Naive thymus-derived CD8-positive, alpha-beta T cell (primary cell): ENCODE data around the gene ADGRD1. TPM values are rescaled to one million over a fixed set of nuclear protein-coding genes. Genes with fewer than 3 reads are reported as not detected.

Experiments used
- ATAC-seq, 2 donors: fragments of 150-1000 bp; cut with Tn5 transposase in 1 of 2; sonication (Bioruptor Pico), chemical (Tn5 transposase) in 1 of 2; 1 replicate in 1 of 2; 2 replicates in 1 of 2; pipeline ENCODE4 v1.10.0; 2021; ENCODE audit warnings: mild to moderate bottlenecking in 2 of 2, moderate library complexity in 2 of 2
- POLR2A ChIA-PET: fragments of 350-600 bp; sonication (Branson Sonifier 250); formaldehyde crosslinking; loops from one replicate; lab custom pipeline; 2021; ENCODE audit warnings: antibody characterized with exemption; lab: Charles Lee
- DNase-seq, 10 donors: peaks; one replicate each; pipeline versions ENCODE4 v3.0.0 to v3.0.0-alpha.2; 2020 to 2022
- H3K27ac Mint-ChIP-seq, 10 donors: one replicate each; pipeline ENCODE4 v1.8.0; 2020 to 2022; ENCODE audit warnings: mild to moderate bottlenecking in 10 of 10, mixed read lengths in 10 of 10, moderate library complexity in 4 of 10, inconsistent platforms in 1 of 10
- H3K27me3 Mint-ChIP-seq, 5 donors: one replicate each; pipeline ENCODE4 v1.8.0; 2021 to 2022; ENCODE audit warnings: mixed read lengths in 5 of 5
- H3K36me3 Mint-ChIP-seq, 3 donors: one replicate each; pipeline ENCODE4 v1.8.0; 2020 to 2022; ENCODE audit warnings: mixed read lengths in 3 of 3, mild to moderate bottlenecking in 2 of 3, inconsistent platforms in 1 of 3
- H3K4me1 Mint-ChIP-seq, 4 donors: one replicate each; pipeline ENCODE4 v1.8.0; 2021 to 2022; ENCODE audit warnings: mixed read lengths in 4 of 4
- H3K4me3 Mint-ChIP-seq, 10 donors: one replicate each; pipeline ENCODE4 v1.8.0; 2020 to 2022; ENCODE audit warnings: mild to moderate bottlenecking in 10 of 10, mixed read lengths in 10 of 10, moderate library complexity in 6 of 10, inconsistent platforms in 1 of 10
- H3K9me3 Mint-ChIP-seq, 9 donors: one replicate each; pipeline ENCODE4 v1.8.0; 2020 to 2022; ENCODE audit warnings: mixed read lengths in 9 of 9, mild to moderate bottlenecking in 3 of 9, inconsistent platforms in 1 of 9, moderate library complexity in 1 of 9
- polyA plus RNA-seq, 3 donors: library from polyadenylated mRNA; unstranded; fragments of 300-500 nt; fragmentation: Illumina TruSeq; gene quantifications; one replicate each; pipeline ENCODE4 v1.2.3, GENCODE V29; 2021
- total RNA-seq, 8 experiments: library from RNA in 2 of 8; stranded (reverse) in 2 of 8; gene quantifications; one replicate each; pipeline ENCODE4 v1.2.3 and lab custom pipeline; 2021 to 2026

ADGRD1 gene
- total and polyA plus RNA-seq, 5 experiments from 2014 or later: 0.20 to 0.36 (median 0.34) TPM; not detected in 2

- Mint-ChIP-seq H3K36me3 (no peaks in the 10 kb centered on the region), H3K27ac (peak overlapping the region in 1 of 10 donors; percentile 19), H3K4me1 (peaks cover 0 to 1% (median 0%) of the 10 kb centered on the region in 4 donors), H3K9me3 (no peaks in the 10 kb centered on the region), H3K4me3 (no peak overlapping the region), H3K27me3 (peaks cover 0 to 17% (median 6%) of the 10 kb centered on the region in 5 donors)
- ATAC-seq (no peak), DNase-seq (no peak)
- POLR2A ChIA-PET: no interaction called here
These were observed 75.1 kb downstream of the ADGRD1 start for GRCh38 chr12:131028587-131029338.

GRCh38 chr12:131030472-131031328, 77.0 kb downstream of the ADGRD1 start:
- ATAC-seq (no peak), DNase-seq (no peak)
- Mint-ChIP-seq H3K4me3 (no peak overlapping the region), H3K27me3 (peaks cover 0 to 17% (median 6%) of the 10 kb centered on the region in 5 donors), H3K9me3 (no peaks in the 10 kb centered on the region), H3K36me3 (no peaks in the 10 kb centered on the region), H3K27ac (no peak overlapping the region), H3K4me1 (peaks cover 0 to 5% (median 1%) of the 10 kb centered on the region in 4 donors)
- POLR2A ChIA-PET: no interaction called here

- DNase-seq (no peak), ATAC-seq (no peak)
- Mint-ChIP-seq H3K27me3 (peaks cover 0 to 17% (median 6%) of the 10 kb centered on the region in 5 donors), H3K27ac (no peak overlapping the region), H3K9me3 (no peaks in the 10 kb centered on the region), H3K36me3 (no peaks in the 10 kb centered on the region), H3K4me3 (no peak overlapping the region), H3K4me1 (peaks cover 0 to 5% (median 1%) of the 10 kb centered on the region in 4 donors)
- POLR2A ChIA-PET: no interaction called here
These were observed 78.5 kb downstream of the ADGRD1 start for GRCh38 chr12:131032082-131032750.

- ATAC-seq (no peak), DNase-seq (no peak)
- Mint-ChIP-seq H3K9me3 (peaks cover 0 to 9% (median 0%) of the 10 kb centered on the region in 9 donors), H3K36me3 (no peaks in the 10 kb centered on the region), H3K4me1 (peaks cover 0 to 6% (median under 1%) of the 10 kb centered on the region in 4 donors), H3K4me3 (no peak overlapping the region), H3K27ac (no peak overlapping the region), H3K27me3 (peaks cover 0 to 17% (median 3%) of the 10 kb centered on the region in 5 donors)
- POLR2A ChIA-PET: no interaction called here
These were observed 79.8 kb downstream of the ADGRD1 start for GRCh38 chr12:131033486-131033885.

GRCh38 chr12:131033886-131034482, 80.3 kb downstream of the ADGRD1 start:
- ATAC-seq (no peak), DNase-seq (peak in 1 of 10 donors; percentile 44)
- Mint-ChIP-seq H3K4me1 (peaks cover 0 to 6% (median under 1%) of the 10 kb centered on the region in 4 donors), H3K36me3 (no peaks in the 10 kb centered on the region), H3K9me3 (peaks cover 0 to 9% (median 0%) of the 10 kb centered on the region in 9 donors), H3K27me3 (peaks cover 0 to 17% (median 3%) of the 10 kb centered on the region in 5 donors), H3K27ac (peak overlapping the region in 2 of 10 donors; percentile 20 to 27), H3K4me3 (no peak overlapping the region)
- POLR2A ChIA-PET: no interaction called here

- DNase-seq (peak in 1 of 10 donors; percentile 44), ATAC-seq (no peak)
- Mint-ChIP-seq H3K27me3 (peaks cover 0 to 17% (median 3%) of the 10 kb centered on the region in 5 donors), H3K4me1 (peaks cover 0 to 6% (median under 1%) of the 10 kb centered on the region in 4 donors), H3K27ac (peak overlapping the region in 1 of 10 donors; percentile 28), H3K4me3 (no peak overlapping the region), H3K9me3 (peaks cover 0 to 9% (median 0%) of the 10 kb centered on the region in 9 donors), H3K36me3 (no peaks in the 10 kb centered on the region)
- POLR2A ChIA-PET: no interaction called here
These were observed 81.0 kb downstream of the ADGRD1 start for GRCh38 chr12:131034631-131035244.

- Mint-ChIP-seq H3K4me1 (peaks cover 0 to 6% (median under 1%) of the 10 kb centered on the region in 4 donors), H3K4me3 (peak overlapping the region in 2 of 10 donors; percentile 14 to 45), H3K36me3 (no peaks in the 10 kb centered on the region), H3K27ac (peak overlapping the region in 3 of 10 donors; percentile 25 to 28 (median 28)), H3K9me3 (peaks cover 0 to 9% (median 0%) of the 10 kb centered on the region in 9 donors), H3K27me3 (peaks cover 0 to 17% (median 3%) of the 10 kb centered on the region in 5 donors)
- DNase-seq (no peak), ATAC-seq (no peak)
- POLR2A ChIA-PET: no interaction called here
These were observed 81.6 kb downstream of the ADGRD1 start for GRCh38 chr12:131035245-131035681.

GRCh38 chr12:131038159-131038558, 84.5 kb downstream of the ADGRD1 start:
- POLR2A ChIA-PET: no interaction called here
- Mint-ChIP-seq H3K4me3 (no peak overlapping the region), H3K36me3 (no peaks in the 10 kb centered on the region), H3K27me3 (peaks cover 0 to 2% (median 0%) of the 10 kb centered on the region in 5 donors), H3K4me1 (peaks cover 0 to 6% (median under 1%) of the 10 kb centered on the region in 4 donors), H3K27ac (peak overlapping the region in 4 of 10 donors; percentile 15 to 84 (median 49)), H3K9me3 (peaks cover 0 to 9% (median 0%) of the 10 kb centered on the region in 9 donors)
- DNase-seq: peak in 1 of 10 donors; percentile 52
- no peak for ATAC-seq

- ATAC-seq (no peak), DNase-seq (no peak)
- Mint-ChIP-seq H3K27ac (no peak overlapping the region), H3K27me3 (peaks cover 0 to 3% (median 0%) of the 10 kb centered on the region in 5 donors), H3K9me3 (peaks cover 0 to 9% (median 0%) of the 10 kb centered on the region in 9 donors), H3K4me3 (no peak overlapping the region), H3K4me1 (peaks cover 0 to 6% (median under 1%) of the 10 kb centered on the region in 4 donors), H3K36me3 (no peaks in the 10 kb centered on the region)
- POLR2A ChIA-PET: no interaction called here
These were observed 85.5 kb downstream of the ADGRD1 start for GRCh38 chr12:131038961-131039950.

GRCh38 chr12:131040491-131040890, 86.8 kb downstream of the ADGRD1 start:
- Mint-ChIP-seq H3K27ac (no peak overlapping the region), H3K36me3 (no peaks in the 10 kb centered on the region), H3K4me1 (peaks cover 0 to 2% (median 0%) of the 10 kb centered on the region in 4 donors), H3K9me3 (peaks cover 0 to 9% (median 0%) of the 10 kb centered on the region in 9 donors), H3K27me3 (peaks cover 0 to 3% (median 0%) of the 10 kb centered on the region in 5 donors), H3K4me3 (no peak overlapping the region)
- no peak for ATAC-seq
- POLR2A ChIA-PET: no interaction called here
- no peak for DNase-seq
